Measurements from ENCODE around the gene MFF.

MFF gene

GRCh38 chr2:227322530-227323205, 2.4 kb upstream of the MFF start:
- H3K4me2 ChIP-seq (ENCODE audit: low read length): no peak overlapping the region
- H3K4me3 ChIP-seq (ENCODE audit: low read length): no peak overlapping the region
- H3K36me3 ChIP-seq (replicated peaks; ENCODE audit: low read depth, low read length): no peaks in the 10 kb centered on the region
- H3K9me3 ChIP-seq (ENCODE audit: insufficient read depth, low read length): no peaks in the 10 kb centered on the region
- H3K27me3 ChIP-seq (ENCODE audit: low read depth, low read length): no peaks in the 10 kb centered on the region
- H3K4me1 ChIP-seq (ENCODE audit: low read length): peaks cover 9% of the 10 kb centered on the region
- H3K9ac ChIP-seq (ENCODE audit: low read length): no peak overlapping the region
- H2AFZ ChIP-seq (ENCODE audit: low read depth, low read length): no peak overlapping the region
- TF ChIP-seq CTCF (IDR thresholded peaks at IDR 0.05; ENCODE audit: low read depth, low read length) (no peak), EZH2phosphoT487 (IDR thresholded peaks at IDR 0.05; ENCODE audit: low read depth) (no peak)
- H4K20me1 ChIP-seq (ENCODE audit: insufficient read depth, low read length): no peaks in the 10 kb centered on the region
- H3K79me2 ChIP-seq (ENCODE audit: low read length): peaks cover 26% of the 10 kb centered on the region
- H3K27ac ChIP-seq (ENCODE audit: low read length): no peak overlapping the region

DNA sequence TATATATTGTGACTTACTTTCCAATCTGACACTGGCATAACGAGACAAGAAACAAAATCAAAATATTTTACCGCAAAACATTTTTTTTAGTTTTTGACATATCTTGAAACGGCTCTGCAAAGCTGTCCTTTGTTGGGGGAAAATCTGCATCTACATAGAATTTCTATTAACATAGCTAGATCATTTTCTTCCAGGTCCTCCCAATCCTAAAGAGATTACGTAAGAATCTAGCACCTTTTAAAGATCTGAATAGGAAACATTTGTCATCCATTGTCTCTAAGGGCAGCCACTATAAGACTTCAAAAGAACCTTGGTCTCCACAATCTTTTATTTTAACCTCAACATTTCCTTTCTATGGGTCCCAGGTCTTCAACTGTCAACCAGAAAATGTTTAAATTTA, 1.2 kb upstream of the MFF start:
- Histone ChIP-seq H3K4me3 (ENCODE audit: low read length) (no peak overlapping the region), H2AFZ (ENCODE audit: low read depth, low read length) (no peak overlapping the region)

GRCh38 chr2:227324642-227324994, 433 bp upstream of the MFF start:
- peak overlapping the region; percentile 99 for H3K4me3 ChIP-seq (ENCODE audit: low read length)
- peak overlapping the region; percentile 94 for H3K9ac ChIP-seq (ENCODE audit: low read length)
- H3K4me1 ChIP-seq (ENCODE audit: low read length): peaks cover 9% of the 10 kb centered on the region
- H3K36me3 ChIP-seq (replicated peaks; ENCODE audit: low read depth, low read length): peaks cover 3% of the 10 kb centered on the region
- H3K27ac ChIP-seq (ENCODE audit: low read length): peak overlapping the region; percentile 58
- H3K79me2 ChIP-seq (ENCODE audit: low read length): peaks cover 28% of the 10 kb centered on the region
- H4K20me1 ChIP-seq (ENCODE audit: insufficient read depth, low read length): 0 out of 2 replicates have a peak, but pooled peaks cover 3% of the 10 kb centered on the region
- H3K27me3 ChIP-seq (ENCODE audit: low read depth, low read length): no peaks in the 10 kb centered on the region
- TF ChIP-seq CTCF (IDR thresholded peaks at IDR 0.05; ENCODE audit: low read depth, low read length) (no peak), EZH2phosphoT487 (IDR thresholded peaks at IDR 0.05; ENCODE audit: low read depth) (no peak)
- H3K9me3 ChIP-seq (ENCODE audit: insufficient read depth, low read length): no peaks in the 10 kb centered on the region
- peak overlapping the region; percentile 78 for H3K4me2 ChIP-seq (ENCODE audit: low read length)
- peak overlapping the region; percentile 99 for H2AFZ ChIP-seq (ENCODE audit: low read depth, low read length)

More for the DNA sequence above, 1.2 kb upstream of the MFF start:
- Histone ChIP-seq H3K27ac (ENCODE audit: low read length) (no peak overlapping the region), H3K27me3 (ENCODE audit: low read depth, low read length) (no peaks in the 10 kb centered on the region), H3K9ac (ENCODE audit: low read length) (no peak overlapping the region), H3K4me2 (ENCODE audit: low read length) (no peak overlapping the region), H3K79me2 (ENCODE audit: low read length) (peaks cover 28% of the 10 kb centered on the region), H4K20me1 (ENCODE audit: insufficient read depth, low read length) (0 out of 2 replicates have a peak, but pooled peaks cover 3% of the 10 kb centered on the region), H3K9me3 (ENCODE audit: insufficient read depth, low read length) (no peaks in the 10 kb centered on the region), H3K4me1 (ENCODE audit: low read length) (peaks cover 9% of the 10 kb centered on the region), H3K36me3 (replicated peaks; ENCODE audit: low read depth, low read length) (no peaks in the 10 kb centered on the region)
- TF ChIP-seq EZH2phosphoT487 (IDR thresholded peaks at IDR 0.05; ENCODE audit: low read depth) (no peak), CTCF (IDR thresholded peaks at IDR 0.05; ENCODE audit: low read depth, low read length) (no peak)

DNA sequence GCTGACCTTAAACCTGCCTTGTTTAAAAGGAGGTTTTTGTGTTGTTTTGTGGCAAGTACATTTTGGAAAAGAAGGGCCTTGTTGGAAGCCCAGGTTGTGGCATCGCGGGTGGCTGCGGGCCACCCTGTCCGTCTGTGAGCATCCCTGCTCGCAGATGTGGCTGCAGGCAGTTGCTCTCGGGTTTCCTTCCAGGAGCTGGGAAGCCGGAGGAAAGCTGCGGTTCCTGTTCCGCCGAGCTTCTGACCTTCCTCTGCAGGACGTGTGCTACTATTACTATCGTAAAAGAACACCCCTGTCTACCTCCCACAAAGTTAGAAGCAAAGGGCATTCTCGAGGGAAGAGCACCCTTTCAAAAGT, 766 bp downstream of the MFF start:
- peak overlapping the region; percentile 76; the same call in 1 of the 2 replicates for H2AFZ ChIP-seq (ENCODE audit: low read depth, low read length)
- H3K4me1 ChIP-seq (ENCODE audit: low read length): peaks cover 9% of the 10 kb centered on the region
- peaks cover 28% of the 10 kb centered on the region for H3K79me2 ChIP-seq (ENCODE audit: low read length)
- H3K4me3 ChIP-seq (ENCODE audit: low read length): peak overlapping the region; percentile 99
- TF ChIP-seq CTCF (IDR thresholded peaks at IDR 0.05; ENCODE audit: low read depth, low read length) (no peak), EZH2phosphoT487 (IDR thresholded peaks at IDR 0.05; ENCODE audit: low read depth) (no peak)
- 0 out of 2 replicates have a peak, but pooled peaks cover 3% of the 10 kb centered on the region for H4K20me1 ChIP-seq (ENCODE audit: insufficient read depth, low read length)
- H3K27me3 ChIP-seq (ENCODE audit: low read depth, low read length): no peaks in the 10 kb centered on the region
- H3K9ac ChIP-seq (ENCODE audit: low read length): peak overlapping the region; percentile 94
- 0 out of 2 replicates have a peak overlapping the region, but pooled peaks have one; percentile 60 for H3K27ac ChIP-seq (ENCODE audit: low read length)
- H3K9me3 ChIP-seq (ENCODE audit: insufficient read depth, low read length): no peaks in the 10 kb centered on the region
- peaks cover 3% of the 10 kb centered on the region for H3K36me3 ChIP-seq (replicated peaks; ENCODE audit: low read depth, low read length)
- peak overlapping the region; percentile 95 for H3K4me2 ChIP-seq (ENCODE audit: low read length)

Measured in OCI-LY3 (cell line).